WTC11 (cell line): Measurements from ENCODE around the gene CDH13. TPM values are rescaled to one million over a fixed set of nuclear protein-coding genes. Genes with fewer than 3 reads are reported as not detected.

Experiments used
- ATAC-seq: fragments of 200-7000 bp; cut with Tn5 transposase; 2 replicates; pipeline ENCODE4 v1.10.0; 2021; ENCODE audit warnings: mild to moderate bottlenecking, moderate library complexity
- CTCF ChIA-PET: fragments of 300-600 bp; sonication (Branson Sonifier 250); formaldehyde crosslinking; loops from one replicate; lab custom pipeline; 2021; ENCODE audit warnings: antibody characterized with exemption; lab: Charles Lee
- POLR2A ChIA-PET: fragments of 350-600 bp; sonication (Branson Sonifier 250); formaldehyde crosslinking; loops from one replicate; lab custom pipeline; 2021; ENCODE audit warnings: antibody characterized with exemption; lab: Charles Lee
- DNase-seq: peaks from one replicate; pipeline ENCODE4 v3.0.0; 2021; ENCODE audit warnings: low spot score
- H3K27ac Mint-ChIP-seq: 2 replicates; pipeline ENCODE4 v1.8.0; 2021; ENCODE audit warnings: mixed read lengths
- H3K27me3 Mint-ChIP-seq: 2 replicates; pipeline ENCODE4 v1.8.0; 2021; ENCODE audit warnings: low read depth, mild to moderate bottlenecking, moderate library complexity, mixed read lengths
- H3K36me3 Mint-ChIP-seq: 2 replicates; pipeline ENCODE4 v1.8.0; 2021; ENCODE audit warnings: mixed read lengths
- H3K4me1 Mint-ChIP-seq: 2 replicates; pipeline ENCODE4 v1.8.0; 2022; ENCODE audit warnings: mixed read lengths
- H3K4me3 Mint-ChIP-seq: 2 replicates; pipeline ENCODE4 v1.8.0; 2021; ENCODE audit warnings: mild to moderate bottlenecking, moderate library complexity, mixed read lengths
- H3K9me3 Mint-ChIP-seq: 2 replicates; pipeline ENCODE4 v1.8.0; 2021; ENCODE audit warnings: mixed read lengths
- ATF3 ChIP-seq: sonication (generic); formaldehyde crosslinking; conservative IDR thresholded peaks from 2 replicates; pipeline ENCODE4 v1.8.1; 2022; ENCODE audit warnings: mild to moderate bottlenecking, missing genetic modification reagents
- CBFB ChIP-seq: sonication (generic); formaldehyde crosslinking; IDR thresholded peaks from 2 replicates; pipeline ENCODE4 v1.8.1; 2022; ENCODE audit warnings: mild to moderate bottlenecking, low read depth, missing genetic modification reagents
- E2F4 ChIP-seq: sonication (generic); formaldehyde crosslinking; IDR thresholded peaks from 2 replicates; pipeline ENCODE4 v1.8.1; 2022; ENCODE audit warnings: low read depth, mild to moderate bottlenecking, moderate library complexity, missing genetic modification reagents, borderline replicate concordance
- FOXJ3 ChIP-seq: sonication (generic); formaldehyde crosslinking; IDR thresholded peaks from 2 replicates; pipeline ENCODE4 v1.9.0; 2021; ENCODE audit warnings: missing genetic modification reagents, mild to moderate bottlenecking, borderline replicate concordance
- FOXP1 ChIP-seq: sonication (generic); formaldehyde crosslinking; IDR thresholded peaks from 2 replicates; pipeline ENCODE4 v1.8.0; 2022; ENCODE audit warnings: missing genetic modification reagents, mild to moderate bottlenecking, moderate library complexity, borderline replicate concordance
- JAZF1 ChIP-seq: fragments of 250-450 bp; sonication (Bioruptor Pico); IDR thresholded peaks from 2 replicates; pipeline ENCODE4 v1.9.0; 2021; ENCODE audit warnings: moderate library complexity, mild to moderate bottlenecking, inconsistent platforms
- MAX ChIP-seq: sonication (generic); formaldehyde crosslinking; IDR thresholded peaks from 2 replicates; pipeline ENCODE4 v1.8.0; 2022; ENCODE audit warnings: mild to moderate bottlenecking, missing genetic modification reagents
- MXD4 ChIP-seq: fragments of 250-450 bp; sonication (Bioruptor Pico); IDR thresholded peaks from 2 replicates; pipeline ENCODE4 v1.8.0; 2021; ENCODE audit warnings: mild to moderate bottlenecking, moderate library complexity, borderline replicate concordance
- PRRX2 ChIP-seq: fragments of 250-450 bp; sonication (Bioruptor Pico); IDR thresholded peaks from 2 replicates; pipeline ENCODE4 v1.8.0; 2021; ENCODE audit warnings: mild to moderate bottlenecking
- RELA ChIP-seq: sonication (generic); formaldehyde crosslinking; IDR thresholded peaks from 2 replicates; pipeline ENCODE4 v1.8.1; 2022; ENCODE audit warnings: missing genetic modification reagents, mild to moderate bottlenecking, borderline replicate concordance
- SMAD4 ChIP-seq: sonication (generic); formaldehyde crosslinking; IDR thresholded peaks from 2 replicates; pipeline ENCODE4 v1.8.0; 2022; ENCODE audit warnings: mild to moderate bottlenecking, missing genetic modification reagents
- SOX15 ChIP-seq: fragments of 250-450 bp; sonication (Bioruptor Pico); IDR thresholded peaks from 2 replicates; pipeline ENCODE4 v1.9.0; 2021; ENCODE audit warnings: mild to moderate bottlenecking
- SP1 ChIP-seq: sonication (generic); formaldehyde crosslinking; conservative IDR thresholded peaks from 2 replicates; pipeline ENCODE4 v1.8.1; 2022; ENCODE audit warnings: missing genetic modification reagents
- TCF7 ChIP-seq: sonication (generic); formaldehyde crosslinking; IDR thresholded peaks from 2 replicates; pipeline ENCODE4 v1.8.0; 2022; ENCODE audit warnings: mild to moderate bottlenecking, low read depth, missing genetic modification reagents, moderate library complexity
- TP53 ChIP-seq: sonication (generic); formaldehyde crosslinking; IDR thresholded peaks from 2 replicates; pipeline ENCODE4 v1.8.1; 2023; ENCODE audit warnings: mild to moderate bottlenecking, missing genetic modification reagents
- ZBTB21 ChIP-seq: sonication (generic); formaldehyde crosslinking; IDR thresholded peaks from 2 replicates; pipeline ENCODE4 v1.8.1; 2023; ENCODE audit warnings: mild to moderate bottlenecking, missing genetic modification reagents, borderline replicate concordance
- ZNF138 ChIP-seq: sonication (generic); formaldehyde crosslinking; conservative IDR thresholded peaks from 2 replicates; pipeline ENCODE4 v1.8.1; 2022; ENCODE audit warnings: mild to moderate bottlenecking, moderate library complexity, missing genetic modification reagents
- ZNF232 ChIP-seq: sonication (generic); formaldehyde crosslinking; IDR thresholded peaks from 2 replicates; pipeline ENCODE4 v1.8.0; 2022; ENCODE audit warnings: mild to moderate bottlenecking, missing genetic modification reagents
- ZNF396 ChIP-seq: fragments of 250-450 bp; sonication (Bioruptor Pico); IDR thresholded peaks from 2 replicates; pipeline ENCODE4 v1.8.0; 2021; ENCODE audit warnings: mild to moderate bottlenecking, moderate library complexity, borderline replicate concordance
- total RNA-seq: library from RNA; stranded (reverse); gene quantifications from 3 replicates; pipeline ENCODE4 v1.2.3, GENCODE V29; 2021
- TF ChIP-seq, protein P1 (sequence below): fragments of 250-450 bp; sonication (Bioruptor Pico); IDR thresholded peaks from 2 replicates; pipeline ENCODE4 v1.8.0; 2021; ENCODE audit warnings: mild to moderate bottlenecking
- TF ChIP-seq, protein P2 (sequence below): sonication (generic); formaldehyde crosslinking; IDR thresholded peaks from 2 replicates; pipeline ENCODE4 v1.8.0; 2022; ENCODE audit warnings: mild to moderate bottlenecking, missing genetic modification reagents
- TF ChIP-seq, protein P3 (sequence below): fragments of 250-450 bp; sonication (Bioruptor Pico); IDR thresholded peaks from 2 replicates; pipeline ENCODE4 v1.9.0; 2021; ENCODE audit warnings: mild to moderate bottlenecking, borderline replicate concordance

Gene CDH13
- total RNA-seq, 1 experiment from 2014 or later = 0.81 TPM

DNA sequence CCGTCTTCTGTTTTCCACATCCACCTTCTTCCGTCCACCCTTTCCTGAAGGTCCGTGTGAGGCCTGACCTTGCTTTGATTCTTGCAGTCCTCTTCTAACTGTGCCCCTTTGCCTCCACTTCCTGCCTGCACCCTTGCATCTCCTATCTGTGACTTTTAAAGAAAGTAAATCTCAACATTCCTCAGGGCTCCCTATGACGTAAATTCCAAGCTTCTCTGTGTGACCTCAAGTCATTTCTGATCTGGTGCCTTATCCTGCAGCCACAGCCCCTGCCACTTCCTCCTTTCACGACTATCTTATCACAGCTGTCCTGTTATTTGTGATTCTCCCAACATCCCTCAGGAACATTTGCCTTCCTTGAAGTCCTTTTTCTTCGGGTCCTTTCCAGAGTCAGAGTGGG is 520.5 kb downstream of the CDH13 start (continued):
- no peak for TF ChIP-seq ATF3 (CRISPR knock-in tag)

DNA sequence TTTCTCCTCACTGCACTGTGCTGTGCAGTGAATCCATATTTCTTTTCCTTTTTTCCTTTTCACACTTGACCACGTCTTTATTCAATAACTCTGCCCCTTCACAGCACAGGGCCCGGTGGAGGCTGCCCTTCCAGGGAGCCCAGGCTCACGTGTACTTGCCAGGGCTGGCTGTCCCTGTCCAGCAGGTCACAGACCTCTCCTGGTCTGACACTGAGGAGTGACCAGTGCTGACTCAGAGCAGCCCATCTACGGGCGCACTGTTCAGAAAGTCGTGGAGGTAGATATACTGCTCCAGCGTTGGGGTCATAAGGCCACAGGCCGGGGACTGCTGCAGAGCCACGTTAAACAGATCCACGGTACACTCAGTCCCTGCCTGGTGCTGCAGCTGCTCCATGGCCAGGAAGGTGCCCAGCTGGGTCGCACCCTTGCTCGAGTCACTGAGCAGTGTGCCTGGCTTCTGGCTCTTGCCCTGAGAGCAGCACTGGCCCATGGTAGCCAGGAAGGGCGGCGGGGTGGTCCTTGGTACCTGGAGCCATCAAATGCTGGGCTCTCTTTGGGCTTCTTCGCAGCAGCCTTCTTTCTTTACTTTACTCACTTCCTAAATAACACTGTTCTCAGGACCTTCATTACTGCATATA is 531.7 kb downstream of the CDH13 start:
- Mint-ChIP-seq H3K9me3 (peaks cover 21% of the 10 kb centered on the region), H3K4me1 (peaks cover 12% of the 10 kb centered on the region), H3K4me3 (no peak overlapping the region), H3K27me3 (no peaks in the 10 kb centered on the region), H3K36me3 (no peaks in the 10 kb centered on the region)
- ChIA-PET CTCF (no interaction called here), POLR2A (interaction anchor here (0.6 kb wide), 1 partner anchor 502 kb away, joined by 4 read pairs; no protein-coding TSS in a partner anchor)
- ATAC-seq = no peak
- TF ChIP-seq, protein P1, sequence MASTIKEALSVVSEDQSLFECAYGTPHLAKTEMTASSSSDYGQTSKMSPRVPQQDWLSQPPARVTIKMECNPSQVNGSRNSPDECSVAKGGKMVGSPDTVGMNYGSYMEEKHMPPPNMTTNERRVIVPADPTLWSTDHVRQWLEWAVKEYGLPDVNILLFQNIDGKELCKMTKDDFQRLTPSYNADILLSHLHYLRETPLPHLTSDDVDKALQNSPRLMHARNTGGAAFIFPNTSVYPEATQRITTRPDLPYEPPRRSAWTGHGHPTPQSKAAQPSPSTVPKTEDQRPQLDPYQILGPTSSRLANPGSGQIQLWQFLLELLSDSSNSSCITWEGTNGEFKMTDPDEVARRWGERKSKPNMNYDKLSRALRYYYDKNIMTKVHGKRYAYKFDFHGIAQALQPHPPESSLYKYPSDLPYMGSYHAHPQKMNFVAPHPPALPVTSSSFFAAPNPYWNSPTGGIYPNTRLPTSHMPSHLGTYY = no peak
- TF ChIP-seq ZNF396 (no peak), E2F4 (CRISPR knock-in tag) (no peak), ZNF138 (CRISPR knock-in tag) (no peak), MAX (CRISPR knock-in tag) (no peak)
- TF ChIP-seq, all 79 proteins: peak for 0
- DNase-seq = no peak
- H3K27ac Mint-ChIP-seq = no peak overlapping the region

DNA sequence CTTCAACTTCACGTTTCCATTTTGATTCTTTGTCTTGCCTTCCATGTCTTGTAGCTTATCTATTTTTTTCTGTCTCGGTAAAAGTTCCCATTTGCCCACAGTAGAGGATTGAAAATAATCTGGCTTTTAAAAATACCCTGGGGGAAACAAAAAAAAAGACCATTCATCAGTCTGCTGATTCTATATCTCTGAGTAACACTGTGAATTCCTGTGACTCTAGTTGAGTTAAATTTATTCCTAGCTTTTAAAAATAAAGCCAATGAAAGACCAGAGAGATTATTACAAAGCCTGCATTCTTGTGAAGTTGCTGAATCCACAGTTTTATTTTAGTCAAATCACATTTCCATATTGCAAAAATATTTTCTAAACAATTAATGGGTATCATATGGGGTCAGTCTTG is 532.3 kb downstream of the CDH13 start:
- Mint-ChIP-seq H3K36me3 (no peaks in the 10 kb centered on the region), H3K4me1 (peaks cover 12% of the 10 kb centered on the region)
- TF ChIP-seq ZNF232 (no peak), FOXJ3 (CRISPR knock-in tag) (no peak), JAZF1 (no peak), SP1 (CRISPR knock-in tag) (no peak), CBFB (CRISPR knock-in tag) (no peak), TP53 (CRISPR knock-in tag) (no peak), ZBTB21 (CRISPR knock-in tag) (no peak), PRRX2 (CRISPR knock-in tag) (no peak), FOXP1 (no peak), TCF7 (CRISPR knock-in tag) (no peak), MXD4 (CRISPR knock-in tag) (no peak), SOX15 (no peak), ZNF396 (no peak), RELA (CRISPR knock-in tag) (no peak), SMAD4 (CRISPR knock-in tag) (no peak)
- TF ChIP-seq, protein P2, sequence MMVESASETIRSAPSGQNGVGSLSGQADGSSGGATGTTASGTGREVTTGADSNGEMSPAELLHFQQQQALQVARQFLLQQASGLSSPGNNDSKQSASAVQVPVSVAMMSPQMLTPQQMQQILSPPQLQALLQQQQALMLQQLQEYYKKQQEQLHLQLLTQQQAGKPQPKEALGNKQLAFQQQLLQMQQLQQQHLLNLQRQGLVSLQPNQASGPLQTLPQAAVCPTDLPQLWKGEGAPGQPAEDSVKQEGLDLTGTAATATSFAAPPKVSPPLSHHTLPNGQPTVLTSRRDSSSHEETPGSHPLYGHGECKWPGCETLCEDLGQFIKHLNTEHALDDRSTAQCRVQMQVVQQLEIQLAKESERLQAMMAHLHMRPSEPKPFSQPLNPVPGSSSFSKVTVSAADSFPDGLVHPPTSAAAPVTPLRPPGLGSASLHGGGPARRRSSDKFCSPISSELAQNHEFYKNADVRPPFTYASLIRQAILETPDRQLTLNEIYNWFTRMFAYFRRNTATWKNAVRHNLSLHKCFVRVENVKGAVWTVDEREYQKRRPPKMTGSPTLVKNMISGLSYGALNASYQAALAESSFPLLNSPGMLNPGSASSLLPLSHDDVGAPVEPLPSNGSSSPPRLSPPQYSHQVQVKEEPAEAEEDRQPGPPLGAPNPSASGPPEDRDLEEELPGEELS (CRISPR knock-in tag) = no peak
- TF ChIP-seq, protein P3, sequence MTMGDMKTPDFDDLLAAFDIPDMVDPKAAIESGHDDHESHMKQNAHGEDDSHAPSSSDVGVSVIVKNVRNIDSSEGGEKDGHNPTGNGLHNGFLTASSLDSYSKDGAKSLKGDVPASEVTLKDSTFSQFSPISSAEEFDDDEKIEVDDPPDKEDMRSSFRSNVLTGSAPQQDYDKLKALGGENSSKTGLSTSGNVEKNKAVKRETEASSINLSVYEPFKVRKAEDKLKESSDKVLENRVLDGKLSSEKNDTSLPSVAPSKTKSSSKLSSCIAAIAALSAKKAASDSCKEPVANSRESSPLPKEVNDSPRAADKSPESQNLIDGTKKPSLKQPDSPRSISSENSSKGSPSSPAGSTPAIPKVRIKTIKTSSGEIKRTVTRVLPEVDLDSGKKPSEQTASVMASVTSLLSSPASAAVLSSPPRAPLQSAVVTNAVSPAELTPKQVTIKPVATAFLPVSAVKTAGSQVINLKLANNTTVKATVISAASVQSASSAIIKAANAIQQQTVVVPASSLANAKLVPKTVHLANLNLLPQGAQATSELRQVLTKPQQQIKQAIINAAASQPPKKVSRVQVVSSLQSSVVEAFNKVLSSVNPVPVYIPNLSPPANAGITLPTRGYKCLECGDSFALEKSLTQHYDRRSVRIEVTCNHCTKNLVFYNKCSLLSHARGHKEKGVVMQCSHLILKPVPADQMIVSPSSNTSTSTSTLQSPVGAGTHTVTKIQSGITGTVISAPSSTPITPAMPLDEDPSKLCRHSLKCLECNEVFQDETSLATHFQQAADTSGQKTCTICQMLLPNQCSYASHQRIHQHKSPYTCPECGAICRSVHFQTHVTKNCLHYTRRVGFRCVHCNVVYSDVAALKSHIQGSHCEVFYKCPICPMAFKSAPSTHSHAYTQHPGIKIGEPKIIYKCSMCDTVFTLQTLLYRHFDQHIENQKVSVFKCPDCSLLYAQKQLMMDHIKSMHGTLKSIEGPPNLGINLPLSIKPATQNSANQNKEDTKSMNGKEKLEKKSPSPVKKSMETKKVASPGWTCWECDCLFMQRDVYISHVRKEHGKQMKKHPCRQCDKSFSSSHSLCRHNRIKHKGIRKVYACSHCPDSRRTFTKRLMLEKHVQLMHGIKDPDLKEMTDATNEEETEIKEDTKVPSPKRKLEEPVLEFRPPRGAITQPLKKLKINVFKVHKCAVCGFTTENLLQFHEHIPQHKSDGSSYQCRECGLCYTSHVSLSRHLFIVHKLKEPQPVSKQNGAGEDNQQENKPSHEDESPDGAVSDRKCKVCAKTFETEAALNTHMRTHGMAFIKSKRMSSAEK (CRISPR knock-in tag) = no peak
- TF ChIP-seq, all 79 proteins: peak for 0
- no peak overlapping the region for H3K27ac Mint-ChIP-seq
- ChIA-PET CTCF (no interaction called here), POLR2A (no interaction called here)
- H3K27me3 Mint-ChIP-seq = no peaks in the 10 kb centered on the region
- DNase-seq (no peak), ATAC-seq (no peak)
- peaks cover 16% of the 10 kb centered on the region for H3K9me3 Mint-ChIP-seq
- H3K4me3 Mint-ChIP-seq = no peak overlapping the region
